ENCODE measurements around the gene GRAMD2A. TPM values are rescaled to one million over a fixed set of nuclear protein-coding genes. Genes with fewer than 3 reads are reported as not detected.
A peak's percentile ranks its signal among the peaks of the same experiment; 100 is the strongest.

The GRAMD2A gene
- total RNA-seq, 1 experiment from 2014 or later = 1.3 TPM

DNA sequence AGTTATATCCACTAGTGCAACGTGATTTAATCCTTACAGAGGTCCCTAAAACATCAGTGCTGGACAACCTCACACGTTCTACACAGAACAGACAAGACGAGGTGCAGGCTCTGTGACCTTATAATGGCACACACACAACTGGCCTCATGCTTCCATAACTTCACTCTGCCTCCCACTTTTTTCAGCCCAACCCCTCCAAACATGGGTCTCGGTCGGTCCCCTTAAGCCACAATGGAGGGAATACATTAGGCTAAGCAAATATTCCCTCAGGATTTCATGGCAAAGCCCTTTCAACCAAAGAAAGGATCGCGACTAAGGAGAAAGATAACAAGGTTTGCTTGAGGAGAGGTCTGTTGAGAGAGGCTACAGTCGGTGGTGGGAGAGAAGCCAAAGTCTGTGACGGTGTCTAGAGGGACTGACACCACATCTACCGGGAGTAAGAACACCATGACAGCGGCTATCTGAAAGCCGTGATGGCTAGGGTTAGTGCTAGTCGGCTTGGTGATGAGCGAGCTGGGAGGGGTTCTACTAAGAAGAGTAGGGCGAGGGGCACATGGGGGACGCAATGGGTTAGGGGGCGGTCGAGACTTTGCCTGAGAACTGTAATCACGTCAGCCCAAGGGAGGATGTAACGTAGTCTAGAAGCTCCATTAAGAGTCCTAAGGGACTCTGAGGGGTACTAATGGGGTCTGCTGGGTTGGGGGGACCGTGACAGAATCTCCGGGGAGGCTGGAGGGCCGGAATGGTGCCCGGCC is 80.7 kb downstream of the GRAMD2A start:
- 0 out of 2 replicates have a peak, but pooled peaks cover 2% of the 10 kb centered on the region for H3K79me2 ChIP-seq (ENCODE audit: insufficient read depth, low read length)
- no peak overlapping the region for H2BK15ac ChIP-seq (ENCODE audit: low read depth, low read length)
- H3K4me1 Mint-ChIP-seq = peaks cover 23 to 27% of the 10 kb centered on the region in 2 experiments
- H3K14ac ChIP-seq (ENCODE audit: insufficient read depth, low read length) = no peak overlapping the region
- H2BK12ac ChIP-seq (ENCODE audit: insufficient read length, low read depth, low read length) = no peak overlapping the region
- no peak overlapping the region for H3K4ac ChIP-seq (ENCODE audit: low read depth, low read length)
- H3K27ac ChIP-seq (ENCODE audit: insufficient read length, low read depth, low read length) = no peak overlapping the region
- DNase-seq = no peak
- no CpG with 5 or more reads among the region's 24 CpGs for WGBS (ENCODE audit: extremely low coverage, insufficient read length, low lambda C conversion rate)
- peak overlapping the region; percentile 28 for H3K9ac ChIP-seq (ENCODE audit: extremely low read depth, insufficient read length, low read length)
- no peak overlapping the region for H4K91ac ChIP-seq (ENCODE audit: insufficient read length, low read depth, low read length)
- H2AFZ ChIP-seq (ENCODE audit: low read length) = no peak overlapping the region
- no peaks in the 10 kb centered on the region for H3K9me3 ChIP-seq (ENCODE audit: control insufficient read depth, low read depth, low read length)
- H4K8ac ChIP-seq (replicated peaks; ENCODE audit: insufficient read length, low read depth, low read length) = no peak overlapping the region
- peak overlapping the region; percentile 85 for H3K4me2 ChIP-seq (ENCODE audit: insufficient read depth, insufficient read length, low read length)
- no peaks in the 10 kb centered on the region for H3K27me3 ChIP-seq (ENCODE audit: insufficient read depth, low read length)
- H3K56ac ChIP-seq (ENCODE audit: insufficient read length, low read depth, low read length) = no peak overlapping the region
- H3K4me3 Mint-ChIP-seq = peak overlapping the region; percentile 98
- no peak overlapping the region for H2BK5ac ChIP-seq (ENCODE audit: insufficient read length, low read length)
- no peak overlapping the region for H3K23ac ChIP-seq (ENCODE audit: insufficient read length, low read depth, low read length)
- no peaks in the 10 kb centered on the region for H3K27me3 Mint-ChIP-seq (ENCODE audit: low read depth)
- H4K5ac ChIP-seq (ENCODE audit: insufficient read length, low read depth, low read length) = no peak overlapping the region
- H3K9me3 Mint-ChIP-seq = no peaks in the 10 kb centered on the region
- H4K20me1 ChIP-seq (ENCODE audit: control insufficient read depth, insufficient read depth, insufficient read length) = peaks cover 3% of the 10 kb centered on the region
- H3K27ac Mint-ChIP-seq = peak overlapping the region; percentile 52 to 82 (median 57); a peak in 6 of 7 replicates
- H2AK5ac ChIP-seq (ENCODE audit: insufficient read length, low read length) = no peak overlapping the region
- no peak overlapping the region for H2BK120ac ChIP-seq (ENCODE audit: low read depth, low read length, poor library complexity, severe bottlenecking)
- TF ChIP-seq, protein P1, sequence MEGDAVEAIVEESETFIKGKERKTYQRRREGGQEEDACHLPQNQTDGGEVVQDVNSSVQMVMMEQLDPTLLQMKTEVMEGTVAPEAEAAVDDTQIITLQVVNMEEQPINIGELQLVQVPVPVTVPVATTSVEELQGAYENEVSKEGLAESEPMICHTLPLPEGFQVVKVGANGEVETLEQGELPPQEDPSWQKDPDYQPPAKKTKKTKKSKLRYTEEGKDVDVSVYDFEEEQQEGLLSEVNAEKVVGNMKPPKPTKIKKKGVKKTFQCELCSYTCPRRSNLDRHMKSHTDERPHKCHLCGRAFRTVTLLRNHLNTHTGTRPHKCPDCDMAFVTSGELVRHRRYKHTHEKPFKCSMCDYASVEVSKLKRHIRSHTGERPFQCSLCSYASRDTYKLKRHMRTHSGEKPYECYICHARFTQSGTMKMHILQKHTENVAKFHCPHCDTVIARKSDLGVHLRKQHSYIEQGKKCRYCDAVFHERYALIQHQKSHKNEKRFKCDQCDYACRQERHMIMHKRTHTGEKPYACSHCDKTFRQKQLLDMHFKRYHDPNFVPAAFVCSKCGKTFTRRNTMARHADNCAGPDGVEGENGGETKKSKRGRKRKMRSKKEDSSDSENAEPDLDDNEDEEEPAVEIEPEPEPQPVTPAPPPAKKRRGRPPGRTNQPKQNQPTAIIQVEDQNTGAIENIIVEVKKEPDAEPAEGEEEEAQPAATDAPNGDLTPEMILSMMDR (conservative IDR thresholded peaks at IDR 0.05) = no peak
- H3K79me1 ChIP-seq (ENCODE audit: insufficient read depth, low read depth, low read length, poor library complexity, severe bottlenecking) = no peaks in the 10 kb centered on the region
- peaks cover 2% of the 10 kb centered on the region; the same call in 1 of the 2 replicates for H3K4me1 ChIP-seq (ENCODE audit: insufficient read depth, low read length)
- H3K18ac ChIP-seq (ENCODE audit: insufficient read length, low read depth, low read length) = no peak overlapping the region
- H2BK20ac ChIP-seq (ENCODE audit: low read depth, low read length, poor library complexity, severe bottlenecking) = no peak overlapping the region
- no peak overlapping the region for H3T11ph ChIP-seq (ENCODE audit: low read length)
- H3K23me2 ChIP-seq (ENCODE audit: insufficient read length, low read depth, low read length, poor library complexity, severe bottlenecking) = peaks cover 13% of the 10 kb centered on the region
- H3K36me3 Mint-ChIP-seq (ENCODE audit: insufficient read depth in 1 of 3, low read depth in 3 of 3) = no peaks in the 10 kb centered on the region
